Measurements from ENCODE around the gene SPATA19.

Gene SPATA19

GRCh38 chr11:133835593-133836548, 9.4 kb downstream of the SPATA19 start:
- no peak for TF ChIP-seq CTCF (IDR thresholded peaks at IDR 0.05; ENCODE audit: borderline replicate concordance, insufficient read depth, low read depth, low read length)
- H3K4me3 ChIP-seq (ENCODE audit: low read depth, low read length), result no peak overlapping the region

GRCh38 chr11:133834682-133835592, 10.4 kb downstream of the SPATA19 start:
- peak; percentile 65 for TF ChIP-seq CTCF (IDR thresholded peaks at IDR 0.05; ENCODE audit: borderline replicate concordance, insufficient read depth, low read depth, low read length)
- H3K4me3 ChIP-seq (ENCODE audit: low read depth, low read length), result no peak overlapping the region

DNA sequence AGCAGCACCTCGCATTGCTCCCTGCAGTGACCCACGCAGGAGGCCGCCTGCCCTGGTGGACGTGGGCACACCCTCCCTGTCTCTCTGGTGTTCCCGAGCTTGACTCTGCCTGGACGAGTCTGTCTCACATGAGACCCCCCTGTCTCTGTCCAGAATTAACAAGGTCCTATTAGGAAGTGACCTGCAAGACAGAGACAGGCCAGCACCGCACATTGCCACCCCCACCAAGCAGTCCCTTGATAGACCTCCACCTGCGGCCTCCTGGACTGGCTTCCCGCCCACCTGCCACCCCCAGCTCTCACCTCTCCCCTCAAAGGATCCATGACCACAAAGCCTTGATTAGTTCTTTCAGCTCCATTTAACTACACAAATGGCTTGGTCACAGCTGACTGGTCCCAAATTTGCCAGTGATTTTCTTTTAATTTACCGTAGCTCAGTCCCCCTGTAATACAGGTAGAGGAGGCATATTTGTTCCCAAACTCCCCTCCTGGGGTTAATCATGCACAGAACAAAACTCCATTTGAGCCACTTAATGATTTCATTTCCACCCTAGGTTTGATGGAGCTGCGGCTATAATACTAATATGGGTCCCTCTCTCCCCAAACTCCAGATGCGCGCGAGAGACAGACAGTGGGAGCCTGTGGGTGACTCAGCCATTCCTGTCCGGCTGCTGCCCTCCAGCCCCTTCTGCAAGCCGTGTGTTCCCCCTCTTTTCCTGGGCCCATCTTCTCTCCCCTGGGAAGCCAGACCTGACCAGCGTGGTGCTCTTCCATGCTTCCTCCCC, 11.2 kb downstream of the SPATA19 start:
- TF ChIP-seq CTCF (IDR thresholded peaks at IDR 0.05; ENCODE audit: borderline replicate concordance, insufficient read depth, low read depth, low read length), result no peak

GRCh38 chr11:133832991-133833897, 12.1 kb downstream of the SPATA19 start:
- H3K4me3 ChIP-seq (ENCODE audit: low read depth, low read length), result no peak overlapping the region
- no peak for TF ChIP-seq CTCF (IDR thresholded peaks at IDR 0.05; ENCODE audit: borderline replicate concordance, insufficient read depth, low read depth, low read length)

More for the DNA sequence above, 11.2 kb downstream of the SPATA19 start:
- no peak overlapping the region for H3K4me3 ChIP-seq (ENCODE audit: low read depth, low read length)

GRCh38 chr11:133832096-133832990, 13.0 kb downstream of the SPATA19 start:
- TF ChIP-seq CTCF (IDR thresholded peaks at IDR 0.05; ENCODE audit: borderline replicate concordance, insufficient read depth, low read depth, low read length), result no peak
- no peak overlapping the region for H3K4me3 ChIP-seq (ENCODE audit: low read depth, low read length)
